Epidermal melanocyte (primary cell): ENCODE results near the gene RGPD8.
"Not testable (repeated sequence)": the region's sequence is repeated elsewhere in the genome, so short reads cannot be mapped to it uniquely, and the experiment has no call there.

Experiments
- DNase-seq: peaks from one replicate; pipeline ENCODE4 v3.0.0; 2011; ENCODE audit warnings: low spot score; ENCODE audit not compliant: insufficient read length

RGPD8 gene

GRCh38 chr2:112435716-112436431, 2.4 kb upstream of the RGPD8 start:
- DNase-seq, result not testable (repeated sequence)

- DNase-seq, result not testable (repeated sequence)
Observed at GRCh38 chr2:112434890-112435715, 1.7 kb upstream of the RGPD8 start.

- DNase-seq, result no peak
Observed at GRCh38 chr2:112433932-112434730, 686 bp upstream of the RGPD8 start.

- DNase-seq, result not testable (repeated sequence)
Observed at GRCh38 chr2:112432735-112433479, 538 bp downstream of the RGPD8 start.

- not testable (repeated sequence) for DNase-seq
Observed at GRCh38 chr2:112432390-112432734, 1.1 kb downstream of the RGPD8 start.

- DNase-seq, result not testable (repeated sequence)
Observed at GRCh38 chr2:112431587-112432295, 1.7 kb downstream of the RGPD8 start.

GRCh38 chr2:112424553-112424952, 8.9 kb downstream of the RGPD8 start:
- DNase-seq, result not testable (repeated sequence)

- DNase-seq, result not testable (repeated sequence)
Observed at GRCh38 chr2:112416860-112417259, 16.6 kb downstream of the RGPD8 start.

GRCh38 chr2:112360055-112360454, 73.4 kb downstream of the RGPD8 start:
- not testable (repeated sequence) for DNase-seq

GRCh38 chr2:112354335-112354734, 79.1 kb downstream of the RGPD8 start:
- not testable (repeated sequence) for DNase-seq

GRCh38 chr2:112352809-112353603, 80.4 kb downstream of the RGPD8 start:
- DNase-seq, result not testable (repeated sequence)

GRCh38 chr2:112352292-112352691, 81.2 kb downstream of the RGPD8 start:
- DNase-seq, result not testable (repeated sequence)

- no peak for DNase-seq
Observed at GRCh38 chr2:112345030-112346027, 88.1 kb downstream of the RGPD8 start.

GRCh38 chr2:112343827-112344585, 89.4 kb downstream of the RGPD8 start:
- no peak for DNase-seq

- no peak for DNase-seq
Observed at GRCh38 chr2:112342067-112342550, 91.3 kb downstream of the RGPD8 start.

- no peak for DNase-seq
Observed at GRCh38 chr2:112340475-112341267, 92.8 kb downstream of the RGPD8 start.

GRCh38 chr2:112339986-112340385, 93.5 kb downstream of the RGPD8 start:
- no peak for DNase-seq
